ENCODE results near the gene TRIM54.

DNA sequence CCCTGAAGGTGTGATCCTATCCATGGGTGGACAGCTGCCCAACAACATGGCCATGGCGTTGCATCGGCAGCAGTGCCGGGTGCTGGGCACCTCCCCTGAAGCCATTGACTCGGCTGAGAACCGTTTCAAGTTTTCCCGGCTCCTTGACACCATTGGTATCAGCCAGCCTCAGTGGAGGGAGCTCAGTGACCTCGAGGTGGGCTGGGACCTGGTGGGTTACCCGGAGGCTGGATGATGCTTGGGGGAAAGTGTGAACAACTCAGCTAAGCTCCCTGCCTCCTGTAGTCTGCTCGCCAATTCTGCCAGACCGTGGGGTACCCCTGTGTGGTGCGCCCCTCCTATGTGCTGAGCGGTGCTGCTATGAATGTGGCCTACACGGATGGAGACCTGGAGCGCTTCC, 48.9 kb upstream of the TRIM54 start:
- TF ChIP-seq, protein P1, sequence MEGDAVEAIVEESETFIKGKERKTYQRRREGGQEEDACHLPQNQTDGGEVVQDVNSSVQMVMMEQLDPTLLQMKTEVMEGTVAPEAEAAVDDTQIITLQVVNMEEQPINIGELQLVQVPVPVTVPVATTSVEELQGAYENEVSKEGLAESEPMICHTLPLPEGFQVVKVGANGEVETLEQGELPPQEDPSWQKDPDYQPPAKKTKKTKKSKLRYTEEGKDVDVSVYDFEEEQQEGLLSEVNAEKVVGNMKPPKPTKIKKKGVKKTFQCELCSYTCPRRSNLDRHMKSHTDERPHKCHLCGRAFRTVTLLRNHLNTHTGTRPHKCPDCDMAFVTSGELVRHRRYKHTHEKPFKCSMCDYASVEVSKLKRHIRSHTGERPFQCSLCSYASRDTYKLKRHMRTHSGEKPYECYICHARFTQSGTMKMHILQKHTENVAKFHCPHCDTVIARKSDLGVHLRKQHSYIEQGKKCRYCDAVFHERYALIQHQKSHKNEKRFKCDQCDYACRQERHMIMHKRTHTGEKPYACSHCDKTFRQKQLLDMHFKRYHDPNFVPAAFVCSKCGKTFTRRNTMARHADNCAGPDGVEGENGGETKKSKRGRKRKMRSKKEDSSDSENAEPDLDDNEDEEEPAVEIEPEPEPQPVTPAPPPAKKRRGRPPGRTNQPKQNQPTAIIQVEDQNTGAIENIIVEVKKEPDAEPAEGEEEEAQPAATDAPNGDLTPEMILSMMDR (IDR thresholded peaks at IDR 0.05), result no peak
- no peak for TF ChIP-seq POLR2A (IDR thresholded peaks at IDR 0.05)

All from adrenal gland (tissue), 5 donors.